ENCODE data around the gene ADPRHL1. TPM values are rescaled to one million over a fixed set of nuclear protein-coding genes. Genes with fewer than 3 reads are reported as not detected.

The ADPRHL1 gene
- total and polyA plus RNA-seq, 4 donors: 0.28 to 0.67 (median 0.55) TPM

DNA sequence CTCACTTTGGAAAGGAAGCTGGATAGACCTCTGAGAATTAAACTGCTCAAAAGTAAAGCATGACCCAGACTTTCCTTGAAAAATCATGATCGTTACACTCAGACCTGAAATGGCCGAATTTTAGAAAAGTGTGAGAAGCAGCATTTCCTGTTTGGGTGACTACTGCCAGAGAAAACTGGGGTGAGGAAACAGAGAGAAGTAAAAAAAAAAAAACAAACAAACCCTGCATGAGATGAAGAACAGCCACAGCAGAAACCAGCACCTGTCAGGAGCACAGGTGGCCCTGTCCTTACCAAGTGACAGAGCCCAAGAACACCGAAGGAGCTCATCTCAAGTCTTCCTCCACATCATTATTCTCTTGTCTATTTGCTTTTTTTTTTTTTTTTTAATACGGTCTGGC, 12.0 kb upstream of the ADPRHL1 start:
- Histone ChIP-seq H3K4me1 (ENCODE audit: control insufficient read depth in 4 of 4, insufficient read depth in 4 of 4, low read length in 3 of 4) (peaks cover 0 to 9% (median 0%) of the 10 kb centered on the region in 4 donors), H3K36me3 (ENCODE audit: control insufficient read depth in 4 of 4, insufficient read depth in 3 of 4, low read depth in 1 of 4, low read length in 3 of 4) (peaks cover 0 to 8% (median 5%) of the 10 kb centered on the region in 4 donors), H3K9ac (ENCODE audit: low read depth in 1 of 2, low read length in 2 of 2) (no peak overlapping the region), H3K4me3 (ENCODE audit: low read depth in 1 of 3, low read length in 3 of 3) (no peak overlapping the region), H3K27ac (ENCODE audit: low read depth in 1 of 2, low read length in 2 of 2) (no peak overlapping the region), H3K9me3 (ENCODE audit: control insufficient read depth in 4 of 4, low read length in 3 of 4) (no peaks in the 10 kb centered on the region), H3K27me3 (ENCODE audit: control insufficient read depth in 4 of 4, insufficient read depth in 4 of 4, low read length in 3 of 4) (no peaks in the 10 kb centered on the region)
- TF ChIP-seq, protein P1, sequence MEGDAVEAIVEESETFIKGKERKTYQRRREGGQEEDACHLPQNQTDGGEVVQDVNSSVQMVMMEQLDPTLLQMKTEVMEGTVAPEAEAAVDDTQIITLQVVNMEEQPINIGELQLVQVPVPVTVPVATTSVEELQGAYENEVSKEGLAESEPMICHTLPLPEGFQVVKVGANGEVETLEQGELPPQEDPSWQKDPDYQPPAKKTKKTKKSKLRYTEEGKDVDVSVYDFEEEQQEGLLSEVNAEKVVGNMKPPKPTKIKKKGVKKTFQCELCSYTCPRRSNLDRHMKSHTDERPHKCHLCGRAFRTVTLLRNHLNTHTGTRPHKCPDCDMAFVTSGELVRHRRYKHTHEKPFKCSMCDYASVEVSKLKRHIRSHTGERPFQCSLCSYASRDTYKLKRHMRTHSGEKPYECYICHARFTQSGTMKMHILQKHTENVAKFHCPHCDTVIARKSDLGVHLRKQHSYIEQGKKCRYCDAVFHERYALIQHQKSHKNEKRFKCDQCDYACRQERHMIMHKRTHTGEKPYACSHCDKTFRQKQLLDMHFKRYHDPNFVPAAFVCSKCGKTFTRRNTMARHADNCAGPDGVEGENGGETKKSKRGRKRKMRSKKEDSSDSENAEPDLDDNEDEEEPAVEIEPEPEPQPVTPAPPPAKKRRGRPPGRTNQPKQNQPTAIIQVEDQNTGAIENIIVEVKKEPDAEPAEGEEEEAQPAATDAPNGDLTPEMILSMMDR (IDR thresholded peaks at IDR 0.05; ENCODE audit: low read depth, low read length, missing input control): no peak
- no peak for TF ChIP-seq RXRA (IDR thresholded peaks at IDR 0.05)
- TF ChIP-seq, protein P2, sequence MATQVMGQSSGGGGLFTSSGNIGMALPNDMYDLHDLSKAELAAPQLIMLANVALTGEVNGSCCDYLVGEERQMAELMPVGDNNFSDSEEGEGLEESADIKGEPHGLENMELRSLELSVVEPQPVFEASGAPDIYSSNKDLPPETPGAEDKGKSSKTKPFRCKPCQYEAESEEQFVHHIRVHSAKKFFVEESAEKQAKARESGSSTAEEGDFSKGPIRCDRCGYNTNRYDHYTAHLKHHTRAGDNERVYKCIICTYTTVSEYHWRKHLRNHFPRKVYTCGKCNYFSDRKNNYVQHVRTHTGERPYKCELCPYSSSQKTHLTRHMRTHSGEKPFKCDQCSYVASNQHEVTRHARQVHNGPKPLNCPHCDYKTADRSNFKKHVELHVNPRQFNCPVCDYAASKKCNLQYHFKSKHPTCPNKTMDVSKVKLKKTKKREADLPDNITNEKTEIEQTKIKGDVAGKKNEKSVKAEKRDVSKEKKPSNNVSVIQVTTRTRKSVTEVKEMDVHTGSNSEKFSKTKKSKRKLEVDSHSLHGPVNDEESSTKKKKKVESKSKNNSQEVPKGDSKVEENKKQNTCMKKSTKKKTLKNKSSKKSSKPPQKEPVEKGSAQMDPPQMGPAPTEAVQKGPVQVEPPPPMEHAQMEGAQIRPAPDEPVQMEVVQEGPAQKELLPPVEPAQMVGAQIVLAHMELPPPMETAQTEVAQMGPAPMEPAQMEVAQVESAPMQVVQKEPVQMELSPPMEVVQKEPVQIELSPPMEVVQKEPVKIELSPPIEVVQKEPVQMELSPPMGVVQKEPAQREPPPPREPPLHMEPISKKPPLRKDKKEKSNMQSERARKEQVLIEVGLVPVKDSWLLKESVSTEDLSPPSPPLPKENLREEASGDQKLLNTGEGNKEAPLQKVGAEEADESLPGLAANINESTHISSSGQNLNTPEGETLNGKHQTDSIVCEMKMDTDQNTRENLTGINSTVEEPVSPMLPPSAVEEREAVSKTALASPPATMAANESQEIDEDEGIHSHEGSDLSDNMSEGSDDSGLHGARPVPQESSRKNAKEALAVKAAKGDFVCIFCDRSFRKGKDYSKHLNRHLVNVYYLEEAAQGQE (IDR thresholded peaks at IDR 0.05): no peak
- no peak for TF ChIP-seq RAD21 (IDR thresholded peaks at IDR 0.05)
- TF ChIP-seq FOXA1 (IDR thresholded peaks at IDR 0.05): no peak
- no peak for TF ChIP-seq EGR1 (IDR thresholded peaks at IDR 0.05; ENCODE audit: low read depth in 2 of 2)
- no peak for TF ChIP-seq TAF1 (conservative IDR thresholded peaks at IDR 0.05)
- TF ChIP-seq YY1 (IDR thresholded peaks at IDR 0.05): no peak
- no peak for TF ChIP-seq GABPA (IDR thresholded peaks at IDR 0.05 in 1 of 2, conservative IDR thresholded peaks at IDR 0.05 in 1 of 2)
- no peak for TF ChIP-seq NR2F2 (IDR thresholded peaks at IDR 0.05)
- TF ChIP-seq JUND (IDR thresholded peaks at IDR 0.05): no peak
- TF ChIP-seq, protein P3, sequence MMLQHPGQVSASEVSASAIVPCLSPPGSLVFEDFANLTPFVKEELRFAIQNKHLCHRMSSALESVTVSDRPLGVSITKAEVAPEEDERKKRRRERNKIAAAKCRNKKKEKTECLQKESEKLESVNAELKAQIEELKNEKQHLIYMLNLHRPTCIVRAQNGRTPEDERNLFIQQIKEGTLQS (IDR thresholded peaks at IDR 0.05): no peak
- no peak for TF ChIP-seq FOXA2 (IDR thresholded peaks at IDR 0.05)
- no peak for TF ChIP-seq SP1 (IDR thresholded peaks at IDR 0.05)
- no peak for TF ChIP-seq HNF4A (conservative IDR thresholded peaks at IDR 0.05)
- TF ChIP-seq, protein P4, sequence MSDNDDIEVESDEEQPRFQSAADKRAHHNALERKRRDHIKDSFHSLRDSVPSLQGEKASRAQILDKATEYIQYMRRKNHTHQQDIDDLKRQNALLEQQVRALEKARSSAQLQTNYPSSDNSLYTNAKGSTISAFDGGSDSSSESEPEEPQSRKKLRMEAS (IDR thresholded peaks at IDR 0.05): no peak
- TF ChIP-seq HNF4G (IDR thresholded peaks at IDR 0.05): no peak
- TF ChIP-seq, protein P5, sequence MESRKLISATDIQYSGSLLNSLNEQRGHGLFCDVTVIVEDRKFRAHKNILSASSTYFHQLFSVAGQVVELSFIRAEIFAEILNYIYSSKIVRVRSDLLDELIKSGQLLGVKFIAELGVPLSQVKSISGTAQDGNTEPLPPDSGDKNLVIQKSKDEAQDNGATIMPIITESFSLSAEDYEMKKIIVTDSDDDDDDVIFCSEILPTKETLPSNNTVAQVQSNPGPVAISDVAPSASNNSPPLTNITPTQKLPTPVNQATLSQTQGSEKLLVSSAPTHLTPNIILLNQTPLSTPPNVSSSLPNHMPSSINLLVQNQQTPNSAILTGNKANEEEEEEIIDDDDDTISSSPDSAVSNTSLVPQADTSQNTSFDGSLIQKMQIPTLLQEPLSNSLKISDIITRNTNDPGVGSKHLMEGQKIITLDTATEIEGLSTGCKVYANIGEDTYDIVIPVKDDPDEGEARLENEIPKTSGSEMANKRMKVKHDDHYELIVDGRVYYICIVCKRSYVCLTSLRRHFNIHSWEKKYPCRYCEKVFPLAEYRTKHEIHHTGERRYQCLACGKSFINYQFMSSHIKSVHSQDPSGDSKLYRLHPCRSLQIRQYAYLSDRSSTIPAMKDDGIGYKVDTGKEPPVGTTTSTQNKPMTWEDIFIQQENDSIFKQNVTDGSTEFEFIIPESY (IDR thresholded peaks at IDR 0.05): no peak
- no peak for DNase-seq (ENCODE audit: low spot score)
- WGBS: 71% methylated on average over 4 of the region's 4 CpGs
